ENCODE data around the gene TCF23. TPM values are rescaled to one million over a fixed set of nuclear protein-coding genes. Genes with fewer than 3 reads are reported as not detected.

TCF23 gene
- total and polyA plus RNA-seq, 2 of the 8 experiments (the other 6 are each of a cell fraction or from before 2014, with no cell fraction given) = 0.02 TPM; not detected in 1

- TF ChIP-seq KDM1A (IDR thresholded peaks at IDR 0.05; ENCODE audit: borderline replicate concordance, low read length) = no peak
- no peak for TF ChIP-seq JUND (IDR thresholded peaks at IDR 0.05; ENCODE audit: low read length)
- no peak for TF ChIP-seq TBP (IDR thresholded peaks at IDR 0.05; ENCODE audit: low read depth, low read length)
- TF ChIP-seq ASH2L (IDR thresholded peaks at IDR 0.05; ENCODE audit: low read length) = no peak
- no peak for TF ChIP-seq CBX5 (IDR thresholded peaks at IDR 0.05; ENCODE audit: low read depth, low read length)
- no peak for TF ChIP-seq TEAD4 (IDR thresholded peaks at IDR 0.05; ENCODE audit: low read depth, low read length)
Observed at GRCh38 chr2:27105981-27106380, 42.8 kb upstream of the TCF23 start (continued).
